ENCODE data around the gene SPATS2.
"Not testable (repeated sequence)": the region's sequence is repeated elsewhere in the genome, so short reads cannot be mapped to it uniquely, and the experiment has no call there.

SPATS2 gene

DNA sequence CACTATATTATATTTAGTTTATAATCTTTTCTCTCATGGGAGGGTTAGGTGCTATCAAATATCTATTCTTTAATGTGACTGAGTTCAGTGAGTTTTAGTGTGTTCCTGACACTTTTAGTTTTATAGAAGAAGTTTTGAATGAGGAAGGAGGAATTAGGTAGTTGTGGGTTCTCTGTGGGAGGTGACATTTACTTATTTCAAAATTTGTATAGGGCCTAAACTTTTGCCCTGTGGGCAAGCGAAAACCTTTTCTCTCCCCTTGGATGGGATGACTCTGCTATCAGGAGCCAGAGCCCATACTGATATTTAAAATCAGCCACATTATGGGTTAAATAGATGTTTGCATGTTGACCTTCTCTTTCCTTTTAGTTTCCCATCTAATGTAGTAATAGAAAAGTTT lies 43.6 kb downstream of the SPATS2 start:
- DNase-seq (ENCODE audit: low spot score) = no peak

DNA sequence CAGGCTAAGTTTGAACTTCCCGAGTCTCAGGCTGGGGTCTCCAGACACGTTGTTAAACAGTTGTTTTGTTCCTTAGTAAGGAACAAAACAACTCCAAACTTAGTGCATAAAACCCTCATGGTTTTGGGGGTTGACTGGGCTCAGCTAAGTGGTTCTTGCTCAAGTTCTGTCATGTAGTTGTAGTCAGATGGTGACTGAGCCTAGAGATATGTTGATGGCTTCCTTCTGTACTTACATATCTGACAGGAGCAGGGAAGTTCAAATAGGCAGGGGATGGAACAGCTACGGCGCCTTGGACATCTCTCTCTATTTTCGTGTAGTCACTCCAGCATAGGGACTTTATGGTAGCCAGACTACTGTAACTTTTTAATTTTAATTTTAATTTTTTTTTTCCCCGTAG lies 45.7 kb downstream of the SPATS2 start:
- DNase-seq (ENCODE audit: low spot score) = no peak

GRCh38 chr12:49413796-49414195 lies 46.5 kb downstream of the SPATS2 start:
- DNase-seq (ENCODE audit: low spot score) = no peak

DNA sequence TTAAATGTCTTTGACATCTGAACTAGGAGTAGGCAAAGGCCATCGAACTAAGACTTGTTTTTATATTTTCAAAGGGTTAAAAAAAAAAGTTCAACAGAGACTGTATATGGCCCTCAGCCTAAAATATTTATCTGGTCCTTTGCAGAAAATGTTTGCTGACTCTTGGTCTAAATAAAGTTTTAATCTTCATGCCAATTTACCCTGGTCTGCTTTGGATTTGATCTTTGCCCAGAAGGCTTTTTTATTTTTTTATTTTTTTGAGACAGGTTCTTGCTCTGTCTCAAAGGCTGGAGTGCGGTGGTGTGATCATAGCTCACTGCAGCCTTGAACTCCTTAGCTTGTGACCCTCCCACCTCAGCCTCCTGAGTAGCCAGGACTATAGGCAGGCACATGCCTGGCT lies 47.1 kb downstream of the SPATS2 start:
- no peak for DNase-seq (ENCODE audit: low spot score)

DNA sequence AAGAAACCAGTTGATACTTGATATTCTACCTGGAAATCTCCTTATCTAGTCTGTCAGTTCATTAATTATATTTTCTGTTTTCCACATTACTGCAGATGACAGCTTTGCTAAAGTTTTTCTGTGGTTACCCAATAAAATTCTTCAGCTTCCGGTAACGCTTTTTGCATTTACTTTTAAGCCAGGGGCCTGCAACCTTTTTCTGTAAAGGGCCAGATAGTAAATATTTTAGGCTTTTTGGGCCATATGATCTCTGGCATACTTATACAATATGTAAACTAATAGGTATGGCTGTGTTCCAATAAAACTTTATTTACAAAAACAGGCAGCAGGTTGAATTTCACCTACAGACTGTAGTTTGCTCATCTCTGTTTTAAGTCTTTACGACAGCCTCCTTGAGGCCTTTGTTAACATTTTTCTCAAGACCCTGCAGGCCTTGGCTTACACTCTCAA lies 48.3 kb downstream of the SPATS2 start:
- DNase-seq (ENCODE audit: low spot score) = no peak

GRCh38 chr12:49416892-49417291 lies 49.6 kb downstream of the SPATS2 start:
- DNase-seq (ENCODE audit: low spot score) = no peak

- no peak for DNase-seq (ENCODE audit: low spot score)
Measured at GRCh38 chr12:49417558-49417957, 50.3 kb downstream of the SPATS2 start.

- DNase-seq (ENCODE audit: low spot score) = no peak
Measured at GRCh38 chr12:49420556-49420955, 53.3 kb downstream of the SPATS2 start.

- no peak for DNase-seq (ENCODE audit: low spot score)
Measured at GRCh38 chr12:49422114-49422513, 54.9 kb downstream of the SPATS2 start.

- no peak for DNase-seq (ENCODE audit: low spot score)
Measured at GRCh38 chr12:49428793-49429192, 61.5 kb downstream of the SPATS2 start.

DNA sequence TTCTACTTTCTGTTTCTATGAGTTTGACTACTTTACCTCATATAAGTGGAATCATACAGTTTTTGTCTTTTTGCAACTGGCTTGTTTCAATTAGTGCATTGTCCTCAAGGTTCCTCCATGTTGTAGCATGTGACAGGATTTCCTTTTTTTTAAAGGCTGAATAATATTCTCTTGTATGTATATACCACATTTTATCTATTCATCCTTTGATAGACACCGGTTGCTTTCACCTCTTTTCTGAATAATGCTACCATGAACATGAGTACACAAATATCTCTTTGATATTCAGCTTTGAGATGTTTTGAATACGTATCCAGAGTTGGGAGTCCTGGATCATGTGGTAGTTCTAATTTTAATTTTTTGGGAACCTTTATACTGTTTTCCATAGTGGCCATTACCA lies 65.4 kb downstream of the SPATS2 start:
- DNase-seq (ENCODE audit: low spot score) = no peak

DNA sequence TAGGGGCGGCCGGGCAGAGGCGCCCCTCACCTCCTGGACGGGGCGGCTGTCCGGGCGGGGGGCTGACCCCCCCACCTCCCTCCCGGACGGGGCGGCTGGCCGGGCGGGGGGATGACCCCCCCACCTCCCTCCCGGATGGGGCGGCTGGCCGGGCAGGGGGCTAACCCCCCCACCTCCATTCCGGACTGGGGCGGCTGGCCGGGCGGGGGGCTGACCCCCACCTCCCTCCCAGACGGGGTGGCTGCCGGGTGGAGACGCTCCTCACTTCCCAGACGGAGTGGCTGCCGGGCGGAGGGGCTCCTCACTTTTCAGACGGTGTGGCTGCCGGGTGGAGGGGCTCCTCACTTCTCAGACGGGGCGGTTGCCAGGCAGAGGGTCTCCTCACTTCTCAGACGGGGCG lies 69.5 kb downstream of the SPATS2 start:
- not testable (repeated sequence) for DNase-seq (ENCODE audit: low spot score)

DNA sequence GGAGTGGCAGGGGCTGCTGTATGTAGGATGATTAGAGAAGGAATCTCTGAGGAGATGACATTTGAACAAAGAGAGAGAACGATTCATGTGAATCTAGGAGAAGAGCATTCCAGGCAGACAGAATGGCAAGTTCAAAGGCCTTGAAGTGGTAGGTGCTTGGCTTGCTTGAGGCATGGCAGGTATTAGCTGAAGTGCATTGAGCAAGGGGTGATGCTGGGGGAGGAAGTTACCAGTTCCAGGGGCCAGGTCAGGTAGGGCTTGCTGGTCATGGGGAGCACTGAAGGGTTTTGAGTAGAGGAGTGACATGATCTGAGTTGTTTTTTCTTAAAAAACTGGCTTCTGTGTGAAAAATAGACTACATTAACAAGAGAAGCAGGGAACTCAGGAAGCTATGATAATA lies 71.8 kb downstream of the SPATS2 start:
- DNase-seq (ENCODE audit: low spot score) = no peak

- no peak for DNase-seq (ENCODE audit: low spot score)
Measured at GRCh38 chr12:49440035-49440434, 72.8 kb downstream of the SPATS2 start.

DNA sequence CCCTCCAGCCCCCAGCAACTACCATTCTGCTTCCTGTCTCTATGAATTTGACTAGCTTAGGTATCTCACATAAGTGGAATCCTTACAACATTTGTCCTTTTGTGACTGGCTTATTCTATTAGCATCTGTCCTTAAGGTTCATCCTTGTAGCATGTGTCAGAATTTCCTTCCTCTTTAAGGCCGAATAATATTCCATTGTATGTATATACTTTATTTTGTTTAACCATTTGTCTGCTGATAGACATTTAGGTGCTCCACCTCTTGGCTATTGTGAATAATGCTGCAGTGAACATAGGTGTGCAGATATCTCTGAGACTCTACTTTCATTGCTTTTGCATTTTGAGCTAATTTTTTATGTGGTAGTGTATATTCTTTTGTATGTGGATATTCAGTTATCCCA lies 75.7 kb downstream of the SPATS2 start:
- DNase-seq (ENCODE audit: low spot score) = no peak

DNA sequence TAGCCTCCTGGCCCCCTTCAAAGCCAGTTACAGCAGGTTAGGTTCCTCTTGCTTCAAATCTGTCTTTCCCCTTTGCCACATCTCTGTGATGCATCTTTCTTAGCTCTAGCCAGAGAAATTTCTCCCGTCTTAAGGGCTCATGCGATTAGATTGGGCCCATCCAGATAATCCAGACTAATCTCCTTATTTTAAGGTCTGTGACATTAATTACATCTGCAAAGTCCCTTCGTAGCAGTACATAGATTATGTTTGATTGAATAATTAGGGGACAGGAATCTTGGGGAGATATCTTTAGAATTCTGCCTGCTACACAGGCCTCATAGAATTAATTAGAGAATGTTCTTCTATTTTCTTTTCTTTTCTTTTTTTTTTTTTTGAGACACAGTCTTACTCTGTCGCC lies 79.3 kb downstream of the SPATS2 start:
- no peak for DNase-seq (ENCODE audit: low spot score)

- DNase-seq (ENCODE audit: low spot score) = no peak
Measured at GRCh38 chr12:49448858-49449257, 81.6 kb downstream of the SPATS2 start.

GRCh38 chr12:49451468-49452259 lies 84.4 kb downstream of the SPATS2 start:
- DNase-seq (ENCODE audit: low spot score) = no peak

DNA sequence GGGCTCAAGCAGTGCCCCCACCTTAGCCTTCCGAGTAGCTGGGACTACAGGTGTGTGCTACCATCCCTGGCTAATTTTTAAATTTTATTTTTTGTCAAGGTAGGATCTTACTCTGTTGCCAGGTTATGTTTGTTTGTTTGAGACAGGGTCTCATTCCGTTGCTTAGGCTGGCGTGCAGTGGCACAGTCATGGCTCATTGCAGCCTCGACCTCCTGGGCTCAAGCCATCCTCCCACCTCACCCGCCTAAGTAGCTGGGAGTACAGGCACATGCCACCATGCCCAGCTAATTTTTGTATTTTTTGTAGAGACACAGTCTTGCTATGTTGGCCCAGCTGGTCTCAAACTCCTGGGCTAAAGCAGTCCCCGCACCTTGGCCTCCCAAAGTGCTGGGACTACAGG lies 88.2 kb downstream of the SPATS2 start:
- no peak for DNase-seq (ENCODE audit: low spot score)

GRCh38 chr12:49456131-49456679 lies 88.9 kb downstream of the SPATS2 start:
- no peak for DNase-seq (ENCODE audit: low spot score)

DNA sequence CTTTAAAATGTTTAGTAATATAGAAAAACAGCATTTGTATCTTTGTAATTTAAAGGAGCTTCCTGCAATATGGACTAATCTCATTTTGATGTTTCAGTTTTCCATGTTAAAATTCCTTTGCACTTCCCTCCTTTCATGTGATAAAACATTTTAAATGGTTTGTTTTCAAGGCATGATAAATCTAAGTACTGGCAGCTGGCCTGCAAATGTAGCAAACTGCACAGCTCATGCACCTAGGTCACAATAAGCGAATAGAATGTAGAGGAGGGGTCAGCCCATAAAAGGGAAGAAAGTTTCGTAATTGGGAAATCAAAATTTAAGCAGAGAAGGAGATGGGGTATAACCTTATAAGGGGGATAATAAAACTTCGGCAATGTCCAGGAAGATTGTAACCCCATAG lies 91.6 kb downstream of the SPATS2 start:
- DNase-seq (ENCODE audit: low spot score) = no peak

GRCh38 chr12:49461221-49461620 lies 94.0 kb downstream of the SPATS2 start:
- no peak for DNase-seq (ENCODE audit: low spot score)

- DNase-seq (ENCODE audit: low spot score) = no peak
Measured at GRCh38 chr12:49462083-49462744, 95.0 kb downstream of the SPATS2 start.

All from hematopoietic multipotent progenitor cell treated with erythropoietin and hydrocortisone succinate and interleukin-3 and kit ligand, for 15 days (in vitro differentiated cells).